KBM-7 (cell line): ENCODE measurements around the gene PPP1R3E.

Source experiments
- DNase-seq: peaks from one replicate; pipeline ENCODE4 v3.0.0-alpha.2; 2015
- in situ Hi-C: fragments of 300-500 bp; cut with MboI; formaldehyde crosslinking; loops from 2 replicates; pipeline ENCODE4 v1.14.3; 2020; ENCODE audit warnings: low sequenced_read_pairs, low pct_unique_long_range_greater_than_20kb, mixed read lengths

Gene PPP1R3E

GRCh38 chr14:23323838-23324454, 21.3 kb upstream of the PPP1R3E start:
- DNase-seq: no peak
- in situ Hi-C loops: no loop called here

GRCh38 chr14:23322568-23323517, 20.2 kb upstream of the PPP1R3E start:
- in situ Hi-C loops: no loop called here
- DNase-seq: no peak

- in situ Hi-C loops: no loop called here
- peak; percentile 53 for DNase-seq
Observed at GRCh38 chr14:23321572-23322547, 19.2 kb upstream of the PPP1R3E start.

GRCh38 chr14:23320584-23321571, 18.2 kb upstream of the PPP1R3E start, which contains the start of gene PABPN1:
TSS of gene PABPN1 (plus strand) at chr14:23321457. CDS start at chr14:23321470, 13 bp downstream.
- in situ Hi-C loops: no loop called here
- peak; percentile 100 for DNase-seq

- in situ Hi-C loops: no loop called here
- no peak for DNase-seq
Observed at GRCh38 chr14:23319746-23320583, 17.3 kb upstream of the PPP1R3E start.

GRCh38 chr14:23316300-23316699, 13.6 kb upstream of the PPP1R3E start:
- in situ Hi-C loops: no loop called here
- DNase-seq: no peak

GRCh38 chr14:23310546-23310945, 7.9 kb upstream of the PPP1R3E start:
- DNase-seq: no peak
- in situ Hi-C loops: no loop called here

- in situ Hi-C loops: no loop called here
Observed at GRCh38 chr14:23308721-23309445, 6.2 kb upstream of the PPP1R3E start.

GRCh38 chr14:23307687-23308644, 5.3 kb upstream of the PPP1R3E start:
- in situ Hi-C loops: no loop called here

More at GRCh38 chr14:23308721-23309445, 6.2 kb upstream of the PPP1R3E start:
- DNase-seq: no peak

GRCh38 chr14:23307146-23307530, 4.5 kb upstream of the PPP1R3E start:
- in situ Hi-C loops: no loop called here
- no peak for DNase-seq

More at GRCh38 chr14:23307687-23308644, 5.3 kb upstream of the PPP1R3E start:
- no peak for DNase-seq

- peak; percentile 85 for DNase-seq
- in situ Hi-C loops: no loop called here
Observed at GRCh38 chr14:23306412-23307145, 3.9 kb upstream of the PPP1R3E start, which contains the start of gene BCL2L2. TSS of gene BCL2L2 (plus strand) at chr14:23306833. CDS start at chr14:23307768, 935 bp downstream.

- in situ Hi-C loops: no loop called here
- no peak for DNase-seq
Observed at GRCh38 chr14:23301969-23302289, 730 bp downstream of the PPP1R3E start.

- DNase-seq: peak; percentile 99
- in situ Hi-C loops: no loop called here
Observed at GRCh38 chr14:23301288-23301968, 1.2 kb downstream of the PPP1R3E start.

GRCh38 chr14:23300687-23301223, 1.9 kb downstream of the PPP1R3E start:
- peak; percentile 38 for DNase-seq
- in situ Hi-C loops: no loop called here
